Adipose tissue (tissue), 3 donors: ENCODE results near the gene PTTG1IP. TPM values are rescaled to one million over a fixed set of nuclear protein-coding genes. Genes with fewer than 3 reads are reported as not detected.
"Not testable (repeated sequence)": the region's sequence is repeated elsewhere in the genome, so short reads cannot be mapped to it uniquely, and the experiment has no call there.

Source experiments
- H3K27ac ChIP-seq: one replicate; pipeline ENCODE4 v1.5.1; 2013; ENCODE audit warnings: low read depth, low read length
- WGBS, 3 donors: extraction: QIAGEN DNeasy Blood & Tissue Kit; methylation state at CpG; one replicate each; pipeline ENCODE4 v1.1.7; 2013; 5-methylcytosine and 5-hydroxymethylcytosine counted together
- polyA plus RNA-seq, 3 donors: library from polyadenylated mRNA; stranded (reverse); fragments of 200-250 nt; gene quantifications; one replicate each; pipeline ENCODE4 v1.2.3, GENCODE V29; 2013
- donor health status: healthy with polysubstance abuse.
- donor health status: Bipolar disorder and iron deficiency.
- donor health status: healthy.

Gene PTTG1IP
- polyA plus RNA-seq, 3 donors, result 61.3 to 111 (median 69.3) TPM

- WGBS, 3 donors, result 82 to 90% (median 85%) methylated on average over 25 to 30 of the region's 30 CpGs
- no peak overlapping the region for H3K27ac ChIP-seq
Measured at GRCh38 chr21:44838039-44838895, 35.2 kb downstream of the PTTG1IP start.

GRCh38 chr21:44837537-44837936 lies 36.0 kb downstream of the PTTG1IP start:
- H3K27ac ChIP-seq, result no peak overlapping the region
- 82 to 94% (median 93%) methylated on average over 13 of the region's 13 CpGs for WGBS, 3 donors

DNA sequence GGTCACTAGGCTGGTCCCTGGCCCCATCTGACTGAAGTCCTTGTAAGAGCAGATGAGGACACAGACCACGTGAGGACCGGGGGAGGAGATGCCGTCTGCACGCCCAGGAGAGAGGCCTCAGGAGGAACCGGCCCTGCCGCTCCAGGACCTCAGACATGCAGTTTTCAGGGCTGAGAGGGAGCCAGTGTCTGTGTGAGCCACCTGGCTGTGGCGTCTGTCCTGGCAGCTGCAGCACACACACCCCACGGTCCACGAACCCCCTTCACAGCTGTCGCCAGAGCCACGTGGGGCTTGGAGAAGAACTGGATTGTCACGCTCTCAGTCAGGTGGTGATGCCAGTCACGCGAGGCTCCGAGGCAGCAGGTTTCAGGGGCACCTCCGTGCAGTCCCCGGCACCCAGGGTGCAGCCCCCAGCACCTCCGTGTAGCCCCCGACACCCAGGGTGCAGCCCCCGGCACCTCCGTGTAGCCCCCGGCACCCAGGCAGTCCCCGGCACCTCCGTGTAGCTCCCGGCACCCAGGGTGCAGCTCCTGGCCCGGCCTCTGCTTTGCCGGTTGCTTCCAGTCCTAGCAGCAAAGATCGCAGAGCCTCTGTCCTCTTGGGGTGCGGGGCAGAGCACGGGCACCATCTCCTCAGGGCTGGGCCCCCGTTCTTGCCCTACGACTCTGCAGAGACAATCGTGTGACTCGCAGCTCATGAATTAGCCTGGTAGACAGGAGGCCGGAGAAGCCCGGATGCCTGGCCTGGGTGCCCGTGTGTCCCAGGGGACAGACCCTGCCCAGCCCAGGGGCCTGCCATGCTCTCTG lies 36.6 kb downstream of the PTTG1IP start:
- 57 to 76% (median 66%) methylated on average over 34 to 37 of the region's 37 CpGs for WGBS, 3 donors
- no peak overlapping the region for H3K27ac ChIP-seq

DNA sequence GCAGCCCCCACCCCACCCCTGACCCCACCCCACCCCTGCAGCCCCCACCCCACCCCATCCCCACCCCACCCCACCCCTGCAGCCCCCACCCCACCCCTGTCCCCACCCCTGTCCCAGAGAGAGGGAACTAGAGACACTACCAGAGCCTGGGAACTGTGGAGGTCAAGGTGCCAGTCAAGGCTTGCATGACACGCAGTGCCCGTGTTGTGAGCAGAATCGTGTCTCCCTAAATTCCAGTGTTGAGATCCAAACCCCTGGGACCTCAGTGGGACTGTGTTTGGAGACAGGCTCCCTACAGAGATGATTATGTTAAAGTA lies 37.2 kb downstream of the PTTG1IP start:
- H3K27ac ChIP-seq, result no peak overlapping the region
- WGBS, 3 donors, result 15 to 72% (median 63%) methylated on average over 3 of the region's 3 CpGs

GRCh38 chr21:44835647-44835973 lies 37.9 kb downstream of the PTTG1IP start:
- no peak overlapping the region for H3K27ac ChIP-seq
- 69 to 78% (median 72%) methylated on average over 8 of the region's 8 CpGs for WGBS, 3 donors

DNA sequence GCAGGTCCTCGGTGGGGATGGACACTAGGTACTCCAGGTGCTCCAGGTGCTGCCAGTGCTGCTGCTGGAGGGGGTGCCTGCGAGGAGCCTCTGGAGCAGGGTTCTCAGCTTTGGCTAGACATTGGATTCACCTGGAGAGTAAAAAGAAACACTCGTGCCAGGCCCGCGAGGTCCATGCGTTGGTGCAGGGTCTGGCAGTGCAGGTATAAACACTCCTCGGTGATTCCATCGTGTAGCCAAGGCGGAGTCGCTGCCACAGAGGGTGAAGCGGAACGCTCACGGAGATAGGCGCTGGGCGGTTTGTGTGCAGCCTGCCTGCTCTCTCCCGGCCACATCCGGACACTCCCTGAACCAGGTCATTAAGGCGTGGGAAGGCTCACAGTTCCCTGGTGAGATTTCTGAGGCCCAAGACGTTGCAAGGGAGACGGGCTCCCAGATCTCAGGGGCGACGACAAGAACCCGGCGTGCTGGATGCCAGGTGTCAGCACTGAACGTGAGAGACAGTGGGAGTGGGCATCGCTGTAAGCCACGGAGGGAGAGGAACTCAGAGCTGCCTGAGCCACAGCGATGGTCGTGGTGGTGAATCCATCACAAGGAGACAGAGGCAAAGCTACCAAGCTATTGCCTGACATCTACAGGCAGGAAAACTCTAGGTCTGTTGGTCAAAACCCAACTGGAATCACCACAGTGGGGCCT lies 38.4 kb downstream of the PTTG1IP start:
- no peak overlapping the region for H3K27ac ChIP-seq
- WGBS, 3 donors, result 78 to 83% (median 82%) methylated on average over 29 of the region's 29 CpGs

GRCh38 chr21:44834231-44834950 lies 39.1 kb downstream of the PTTG1IP start:
- 79 to 82% (median 79%) methylated on average over 26 of the region's 26 CpGs for WGBS, 3 donors
- no peak overlapping the region for H3K27ac ChIP-seq

- WGBS, 3 donors, result 83 to 89% (median 86%) methylated on average over 5 of the region's 5 CpGs
- H3K27ac ChIP-seq, result no peak overlapping the region
Measured at GRCh38 chr21:44833663-44834062, 39.8 kb downstream of the PTTG1IP start.

DNA sequence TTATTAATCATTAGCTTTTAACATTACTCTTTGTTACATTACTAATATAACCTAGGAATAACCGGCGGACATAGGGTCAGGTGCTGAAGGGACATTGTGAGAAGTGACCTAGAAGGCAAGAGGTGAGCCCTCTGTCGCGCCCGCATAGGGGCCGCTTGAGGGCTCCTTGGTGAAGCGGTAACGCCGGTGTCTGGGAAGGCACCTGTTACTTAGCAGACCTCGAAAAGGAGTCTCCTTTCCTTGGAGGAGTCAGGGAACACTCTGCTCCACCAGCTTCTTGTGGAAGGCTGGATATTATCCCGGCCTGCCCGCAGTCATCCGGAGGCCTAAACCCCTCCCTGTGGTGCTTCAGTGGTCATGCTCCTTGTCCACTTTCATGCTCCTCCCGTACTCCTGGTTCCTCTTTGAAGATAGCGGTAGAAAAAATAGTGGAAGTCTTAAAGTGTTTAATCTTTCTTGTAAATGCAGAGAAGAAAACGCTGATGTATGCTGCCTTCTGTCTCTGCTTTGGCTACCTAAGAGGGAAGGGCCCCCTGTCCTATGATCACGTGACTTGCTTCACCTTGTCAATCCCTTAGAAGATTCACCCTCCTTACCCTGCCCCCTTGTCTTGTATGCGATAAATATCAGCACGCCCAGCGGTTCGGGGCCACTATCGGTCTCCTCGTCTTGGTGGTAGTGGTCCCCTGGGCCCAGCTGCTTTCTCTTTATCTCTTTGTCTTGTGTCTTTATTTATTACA lies 40.8 kb downstream of the PTTG1IP start:
- 82 to 87% (median 84%) methylated on average over 23 of the region's 23 CpGs for WGBS, 3 donors
- not testable (repeated sequence) for H3K27ac ChIP-seq

DNA sequence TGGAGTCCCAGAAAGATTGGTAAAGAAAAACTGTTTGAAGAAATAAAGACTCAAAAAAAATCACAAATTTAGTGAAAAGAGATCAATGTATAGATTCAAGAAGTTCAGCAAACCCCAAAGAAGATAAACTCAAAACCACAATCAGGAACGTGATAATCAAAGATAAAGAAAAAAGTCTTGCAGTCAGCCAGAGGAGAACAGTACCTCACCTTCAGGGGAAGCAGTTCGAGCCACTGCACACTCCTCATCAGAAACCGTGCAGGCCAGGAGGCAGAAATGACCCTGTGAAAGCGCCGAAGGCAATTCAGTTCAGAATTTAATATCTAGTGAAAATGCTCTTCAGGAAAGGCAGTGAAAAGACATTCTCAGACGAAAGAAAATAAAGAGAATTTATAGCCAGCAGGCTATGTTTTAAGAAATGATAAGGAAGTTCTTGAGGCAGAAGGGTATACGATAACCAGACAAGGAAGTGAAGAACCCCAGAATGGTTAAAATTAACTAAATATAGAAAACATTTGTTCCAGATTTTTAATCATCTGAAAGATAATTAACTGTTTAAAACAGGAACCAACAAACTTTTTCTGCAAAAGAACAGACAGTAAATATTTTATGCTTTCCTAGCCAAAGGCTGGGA lies 42.1 kb downstream of the PTTG1IP start:
- WGBS, 3 donors, result 34 to 59% (median 38%) methylated on average over 7 of the region's 7 CpGs
- no peak overlapping the region for H3K27ac ChIP-seq

DNA sequence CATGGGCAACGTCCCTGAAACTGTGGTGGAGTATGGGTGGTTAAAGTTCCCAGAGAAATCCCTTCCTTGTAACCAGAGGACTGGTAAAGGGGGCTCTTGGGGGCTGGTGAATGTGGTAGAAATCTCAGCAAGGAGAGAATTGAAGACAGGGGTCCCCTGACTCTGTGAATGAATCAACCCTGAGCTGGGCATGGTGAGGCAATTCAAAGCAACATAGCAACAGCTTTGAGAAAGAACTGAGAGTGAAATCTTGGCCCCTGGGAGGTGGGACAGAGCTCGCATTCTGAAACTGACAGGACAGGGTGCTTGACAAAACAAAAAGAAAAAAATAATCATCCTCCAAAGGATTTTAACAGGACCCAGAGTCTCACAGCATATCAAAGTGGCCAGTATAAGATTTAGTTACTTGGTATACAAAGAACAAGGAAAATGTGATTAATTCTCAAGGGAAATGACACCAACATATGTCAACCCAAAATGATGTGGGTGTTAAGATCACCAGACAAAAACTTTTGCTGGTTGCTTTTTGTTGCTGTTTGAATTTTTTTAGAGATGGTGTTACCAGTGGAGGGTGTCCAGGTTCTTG lies 43.9 kb downstream of the PTTG1IP start:
- no peak overlapping the region for H3K27ac ChIP-seq
- WGBS, 3 donors, result 41 to 72% (median 70%) methylated on average over 2 of the region's 2 CpGs

DNA sequence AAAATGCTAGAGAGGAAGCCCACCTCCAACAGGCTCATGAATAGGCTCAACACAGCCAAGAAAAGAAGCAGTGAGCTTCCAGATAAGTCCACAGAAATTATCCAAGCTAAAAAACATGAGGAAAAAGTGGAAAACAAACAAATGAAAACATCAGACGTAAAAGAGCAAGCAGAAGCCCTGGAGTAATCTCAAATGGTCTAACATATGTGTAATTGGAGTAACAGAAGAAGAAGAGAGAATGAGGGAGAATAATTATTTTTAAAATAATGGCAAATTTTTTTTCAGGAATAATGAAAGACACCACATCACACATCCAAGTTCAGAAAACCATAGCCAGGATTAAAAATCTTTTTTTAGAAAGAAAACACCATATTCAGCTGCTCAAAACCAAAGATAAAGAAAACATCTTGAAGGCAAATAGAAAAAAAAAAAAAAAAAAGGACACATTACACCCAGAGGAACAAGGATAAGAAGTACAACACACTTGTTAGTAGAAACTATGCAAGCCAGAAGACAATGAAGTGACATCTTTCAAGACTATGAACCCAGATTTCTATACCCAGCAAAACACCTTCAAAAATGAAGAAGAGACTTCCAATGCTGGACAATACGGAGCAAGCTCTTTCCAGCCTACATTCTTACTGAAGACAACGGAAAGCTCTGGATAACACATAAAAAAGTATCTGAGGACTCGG lies 45.0 kb downstream of the PTTG1IP start:
- WGBS, 3 donors, result 78 to 89% (median 89%) methylated on average over 4 of the region's 4 CpGs
- H3K27ac ChIP-seq, result no peak overlapping the region

- H3K27ac ChIP-seq, result no peak overlapping the region
- 61 to 90% (median 75%) methylated on average over 1 of the region's 1 CpG for WGBS, 3 donors
Measured at GRCh38 chr21:44823179-44823660, 50.3 kb downstream of the PTTG1IP start.

GRCh38 chr21:44822484-44823178 lies 50.9 kb downstream of the PTTG1IP start:
- H3K27ac ChIP-seq, result no peak overlapping the region
- WGBS, 3 donors, result 68 to 73% (median 71%) methylated on average over 5 of the region's 5 CpGs

- 78 to 85% (median 80%) methylated on average over 3 of the region's 3 CpGs for WGBS, 3 donors
Measured at GRCh38 chr21:44820851-44821250, 52.6 kb downstream of the PTTG1IP start.

More at GRCh38 chr21:44820851-44821250, 52.6 kb downstream of the PTTG1IP start:
- no peak overlapping the region for H3K27ac ChIP-seq
